Duodenal mucosa (tissue), 2 donors: ENCODE results near the gene MIDN.

Experiments used
- H3K27ac ChIP-seq: one replicate; pipeline ENCODE4 v1.7.0; 2013; ENCODE audit warnings: low read depth, low read length
- H3K27me3 ChIP-seq, 2 donors: one replicate each; pipeline ENCODE4 v1.7.0; 2013; ENCODE audit warnings: low read length in 2 of 2, control low read depth in 1 of 2; ENCODE audit not compliant: insufficient read depth in 2 of 2, control insufficient read depth in 1 of 2
- H3K36me3 ChIP-seq, 2 donors: one replicate each; pipeline ENCODE4 v1.7.0; 2013; ENCODE audit warnings: low read length in 2 of 2, control low read depth in 1 of 2; ENCODE audit not compliant: insufficient read depth in 2 of 2, control insufficient read depth in 1 of 2
- H3K4me1 ChIP-seq, 2 donors: one replicate each; pipeline ENCODE4 v1.7.0; 2013; ENCODE audit warnings: low read length in 2 of 2, control low read depth in 1 of 2; ENCODE audit not compliant: insufficient read depth in 2 of 2, control insufficient read depth in 1 of 2
- H3K4me3 ChIP-seq, 2 donors: one replicate each; pipeline ENCODE4 v1.7.0; 2013; ENCODE audit warnings: low read length in 2 of 2, low read depth in 1 of 2
- H3K9ac ChIP-seq, 2 donors: one replicate each; pipeline ENCODE4 v1.7.0; 2013; ENCODE audit warnings: low read length in 2 of 2, low read depth in 1 of 2
- H3K9me3 ChIP-seq, 2 donors: one replicate each; pipeline ENCODE4 v1.7.0; 2013; ENCODE audit warnings: low read length in 2 of 2, control low read depth in 1 of 2; ENCODE audit not compliant: control insufficient read depth in 1 of 2

Gene MIDN

DNA sequence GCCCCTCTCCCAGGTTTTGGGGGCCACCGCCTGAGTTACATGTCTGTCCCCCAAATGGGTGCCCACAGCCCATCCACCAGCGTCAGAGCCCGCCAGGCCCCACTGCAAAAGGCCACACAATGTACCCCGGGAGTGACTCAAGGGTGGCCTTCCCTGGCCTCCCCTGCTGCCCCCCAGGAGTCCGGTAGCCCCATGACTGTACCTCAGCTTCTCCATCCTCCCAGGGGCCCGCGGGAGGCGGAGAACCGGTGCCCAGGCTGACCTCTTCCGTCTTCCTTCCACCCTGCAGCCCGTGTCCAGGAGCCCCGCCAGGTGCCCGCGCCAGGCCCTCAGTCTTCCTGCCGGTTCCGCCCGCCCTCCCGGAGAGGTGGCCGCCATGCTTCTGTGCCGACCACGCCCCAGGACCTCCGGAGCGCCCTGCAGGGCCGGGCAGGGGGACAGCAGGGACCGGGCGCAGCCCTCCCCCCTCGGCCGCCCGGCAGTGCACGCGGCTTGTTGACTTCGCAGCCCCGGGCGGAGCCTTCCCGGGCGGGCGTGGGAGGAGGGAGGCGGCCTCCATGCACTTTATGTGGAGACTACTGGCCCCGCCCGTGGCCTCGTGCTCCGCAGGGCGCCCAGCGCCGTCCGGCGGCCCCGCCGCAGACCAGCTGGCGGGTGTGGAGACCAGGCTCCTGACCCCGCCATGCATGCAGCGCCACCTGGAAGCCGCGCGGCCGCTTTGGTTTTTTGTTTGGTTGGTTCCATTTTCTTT, 20.9 kb upstream of the MIDN start:
- Histone ChIP-seq H3K4me1 (peaks cover 0 to under 1% of the 10 kb centered on the region in 2 donors), H3K27me3 (peaks cover 0 to 3% of the 10 kb centered on the region in 2 donors), H3K27ac (no peak overlapping the region), H3K9me3 (no peaks in the 10 kb centered on the region), H3K4me3 (no peak overlapping the region), H3K36me3 (peaks cover 0 to 34% of the 10 kb centered on the region in 2 donors), H3K9ac (no peak overlapping the region)

DNA sequence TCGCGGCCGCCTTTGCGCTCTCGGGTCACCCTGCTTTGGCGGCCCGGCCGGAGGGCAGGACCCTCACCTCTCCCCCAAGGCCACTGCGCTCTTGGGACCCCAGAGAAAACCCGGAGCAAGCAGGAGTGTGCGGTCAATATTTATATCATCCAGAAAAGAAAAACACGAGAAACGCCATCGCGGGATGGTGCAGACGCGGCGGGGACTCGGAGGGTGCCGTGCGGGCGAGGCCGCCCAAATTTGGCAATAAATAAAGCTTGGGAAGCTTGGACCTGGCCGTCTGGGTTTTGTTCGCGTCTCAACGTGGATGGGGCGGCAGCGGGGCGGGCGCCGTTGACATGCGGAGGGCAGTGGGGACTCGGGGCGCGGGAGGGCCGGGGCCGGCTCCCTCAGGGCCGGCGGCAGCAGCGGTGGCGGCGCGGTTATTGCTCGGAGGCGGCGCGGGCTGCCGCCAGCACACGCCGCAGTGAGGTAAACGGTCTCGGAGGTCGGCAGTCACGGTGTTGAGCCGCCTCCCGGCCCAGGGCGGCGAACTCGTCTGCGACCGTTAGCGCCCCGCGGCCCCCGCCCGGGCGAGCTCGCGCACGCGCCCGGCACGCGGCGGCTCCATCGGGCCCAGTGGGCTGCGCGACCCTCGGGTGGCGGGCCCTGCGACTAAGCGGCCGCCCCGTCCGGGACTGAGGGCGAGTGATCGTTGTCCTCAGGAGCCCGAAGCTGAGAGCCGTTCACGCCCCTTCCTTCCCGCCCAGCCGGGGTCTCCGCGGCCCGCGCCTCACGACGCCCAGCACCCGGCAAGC, 20.0 kb upstream of the MIDN start:
- Histone ChIP-seq H3K27me3 (peaks cover 0 to 3% of the 10 kb centered on the region in 2 donors), H3K9ac (no peak overlapping the region), H3K36me3 (peaks cover 0 to 25% of the 10 kb centered on the region in 2 donors), H3K27ac (no peak overlapping the region), H3K4me3 (no peak overlapping the region), H3K4me1 (peaks cover 0 to 9% of the 10 kb centered on the region in 2 donors), H3K9me3 (no peaks in the 10 kb centered on the region)

DNA sequence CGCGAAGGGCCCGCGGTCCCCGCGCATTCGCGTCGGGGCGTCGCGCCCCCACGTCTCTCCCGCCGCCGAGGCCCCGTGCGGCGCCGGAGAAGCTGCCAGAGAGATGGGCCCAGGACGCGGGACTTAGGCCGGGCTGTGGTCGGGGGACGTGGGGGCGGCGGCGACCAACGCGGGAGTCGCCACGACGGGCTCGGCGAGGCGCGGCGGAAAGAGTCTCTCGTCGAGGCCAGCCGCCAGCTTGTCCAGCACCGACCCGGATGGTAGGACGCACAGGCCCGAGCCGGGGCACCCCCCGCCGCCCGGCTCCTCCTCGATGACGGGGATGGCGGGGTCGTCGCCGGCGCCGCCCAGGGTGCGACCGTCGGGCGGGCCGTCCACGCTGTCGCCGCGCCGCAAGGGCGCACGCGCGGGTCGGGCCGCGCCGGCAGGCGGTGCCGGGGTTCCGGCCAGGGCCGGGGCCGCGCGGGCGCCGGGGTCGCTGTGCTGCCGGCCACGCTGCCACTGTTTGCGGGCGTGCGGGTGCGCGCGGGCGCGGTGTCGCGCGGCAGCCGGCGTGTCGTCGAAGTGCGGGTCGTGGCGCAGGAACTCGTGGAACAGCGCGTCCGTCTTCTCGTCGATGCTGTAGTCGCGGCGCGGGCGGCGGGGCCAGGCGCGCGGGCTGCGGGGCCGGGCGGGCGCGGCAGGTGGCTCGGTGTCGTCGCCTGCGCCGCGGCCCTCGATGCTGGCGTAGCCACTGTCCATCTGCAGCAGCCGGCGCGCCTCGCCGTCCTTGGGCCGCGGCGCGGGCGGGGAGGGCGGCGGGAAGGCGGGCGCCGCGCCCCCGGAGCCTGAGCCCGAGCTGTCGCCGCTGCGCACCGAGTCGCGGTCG, 19.1 kb upstream of the MIDN start:
- H3K4me1 ChIP-seq = peaks cover 0 to 11% of the 10 kb centered on the region in 2 donors
- no peaks in the 10 kb centered on the region for H3K9me3 ChIP-seq
- peaks cover 2 to 10% of the 10 kb centered on the region in 2 donors for H3K27me3 ChIP-seq
- H3K4me3 ChIP-seq = no peak overlapping the region
- no peak overlapping the region for H3K27ac ChIP-seq
- no peak overlapping the region for H3K9ac ChIP-seq
- H3K36me3 ChIP-seq = peaks cover 0 to 21% of the 10 kb centered on the region in 2 donors

DNA sequence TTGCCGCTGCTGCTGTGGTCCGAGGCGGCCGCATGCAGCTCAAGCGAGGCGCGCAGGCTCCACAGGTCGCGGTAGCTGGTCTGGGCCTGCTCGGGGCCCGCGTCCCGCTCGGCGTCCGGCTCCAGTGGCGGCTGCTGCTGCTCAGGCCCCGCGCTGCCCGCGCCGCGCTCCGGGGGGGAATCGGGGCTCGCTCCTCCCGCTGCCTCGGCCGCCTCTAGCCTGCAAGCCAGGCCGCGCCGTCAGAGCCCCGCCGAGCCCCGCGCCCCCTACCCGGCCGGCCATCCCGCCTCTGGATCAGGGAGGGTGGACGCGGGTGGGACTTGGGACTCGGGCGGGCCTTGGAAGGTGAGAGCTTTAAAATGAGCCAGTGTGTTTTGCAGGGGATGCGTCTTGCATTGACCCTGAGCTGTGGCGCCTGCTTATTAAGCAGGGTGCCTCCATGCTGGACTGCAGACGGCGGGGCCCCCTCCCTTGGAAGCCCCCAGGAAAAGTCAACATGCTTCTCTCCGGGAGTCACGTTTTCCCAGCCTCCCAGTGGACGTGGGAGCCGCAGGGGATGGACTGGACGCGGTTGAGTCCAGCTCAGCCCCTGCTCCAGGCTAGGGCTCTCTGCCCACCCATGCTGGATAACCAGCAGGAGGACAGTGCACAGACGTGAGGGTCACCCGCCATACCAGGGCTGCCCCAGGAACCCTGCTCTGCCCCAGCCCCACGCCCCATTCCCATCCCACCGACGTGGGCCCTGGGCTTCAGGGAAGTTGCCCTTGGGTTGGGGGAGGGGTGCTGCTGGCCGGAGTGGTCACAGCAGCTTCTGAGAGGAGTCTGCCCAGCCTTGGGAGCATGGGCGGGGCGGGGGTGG, 18.2 kb upstream of the MIDN start:
- H3K36me3 ChIP-seq = peaks cover 0 to 14% of the 10 kb centered on the region in 2 donors
- no peak overlapping the region for H3K9ac ChIP-seq
- H3K4me3 ChIP-seq = no peak overlapping the region
- no peaks in the 10 kb centered on the region for H3K9me3 ChIP-seq
- no peak overlapping the region for H3K27ac ChIP-seq
- H3K4me1 ChIP-seq = peaks cover 0 to 18% of the 10 kb centered on the region in 2 donors
- H3K27me3 ChIP-seq = peaks cover 7 to 17% of the 10 kb centered on the region in 2 donors

DNA sequence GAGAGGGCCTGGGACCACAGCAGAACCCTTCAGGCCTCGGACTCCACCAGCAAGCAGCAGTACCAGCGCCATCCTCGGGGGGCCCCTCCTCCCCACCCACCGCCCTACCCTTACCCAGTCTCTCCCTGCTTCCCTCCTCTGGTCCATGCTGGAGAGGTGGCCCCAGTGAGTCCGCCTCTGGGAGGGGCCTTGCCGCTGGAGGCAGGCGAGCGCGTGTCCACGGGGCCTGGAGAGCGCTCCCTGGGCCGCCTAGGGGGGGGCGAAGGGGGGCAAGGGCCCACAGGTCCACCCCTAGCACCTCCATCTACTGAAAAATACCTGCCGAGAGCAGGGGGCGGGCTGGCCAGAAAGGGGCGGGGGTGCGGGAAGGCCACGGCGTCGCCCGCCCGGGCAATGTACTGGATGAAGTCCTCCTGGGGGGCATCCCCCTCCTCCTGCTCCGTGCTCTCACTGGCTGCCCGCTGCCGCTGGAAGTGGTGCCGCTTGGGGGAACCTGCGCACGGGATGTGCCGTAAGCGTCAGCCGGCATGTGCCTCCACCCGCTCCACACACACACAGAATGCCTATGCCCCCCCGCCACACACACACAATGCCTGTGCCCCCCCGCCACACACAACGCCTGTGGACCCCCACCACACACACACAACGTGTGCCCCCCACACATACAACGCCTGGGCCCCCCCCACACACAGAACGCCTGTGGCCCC, 17.4 kb upstream of the MIDN start:
- Histone ChIP-seq H3K27me3 (peaks cover 14 to 25% of the 10 kb centered on the region in 2 donors), H3K4me1 (peaks cover 0 to 18% of the 10 kb centered on the region in 2 donors), H3K9me3 (no peaks in the 10 kb centered on the region), H3K27ac (no peak overlapping the region), H3K9ac (no peak overlapping the region), H3K4me3 (no peak overlapping the region), H3K36me3 (peaks cover 0 to 9% of the 10 kb centered on the region in 2 donors)

DNA sequence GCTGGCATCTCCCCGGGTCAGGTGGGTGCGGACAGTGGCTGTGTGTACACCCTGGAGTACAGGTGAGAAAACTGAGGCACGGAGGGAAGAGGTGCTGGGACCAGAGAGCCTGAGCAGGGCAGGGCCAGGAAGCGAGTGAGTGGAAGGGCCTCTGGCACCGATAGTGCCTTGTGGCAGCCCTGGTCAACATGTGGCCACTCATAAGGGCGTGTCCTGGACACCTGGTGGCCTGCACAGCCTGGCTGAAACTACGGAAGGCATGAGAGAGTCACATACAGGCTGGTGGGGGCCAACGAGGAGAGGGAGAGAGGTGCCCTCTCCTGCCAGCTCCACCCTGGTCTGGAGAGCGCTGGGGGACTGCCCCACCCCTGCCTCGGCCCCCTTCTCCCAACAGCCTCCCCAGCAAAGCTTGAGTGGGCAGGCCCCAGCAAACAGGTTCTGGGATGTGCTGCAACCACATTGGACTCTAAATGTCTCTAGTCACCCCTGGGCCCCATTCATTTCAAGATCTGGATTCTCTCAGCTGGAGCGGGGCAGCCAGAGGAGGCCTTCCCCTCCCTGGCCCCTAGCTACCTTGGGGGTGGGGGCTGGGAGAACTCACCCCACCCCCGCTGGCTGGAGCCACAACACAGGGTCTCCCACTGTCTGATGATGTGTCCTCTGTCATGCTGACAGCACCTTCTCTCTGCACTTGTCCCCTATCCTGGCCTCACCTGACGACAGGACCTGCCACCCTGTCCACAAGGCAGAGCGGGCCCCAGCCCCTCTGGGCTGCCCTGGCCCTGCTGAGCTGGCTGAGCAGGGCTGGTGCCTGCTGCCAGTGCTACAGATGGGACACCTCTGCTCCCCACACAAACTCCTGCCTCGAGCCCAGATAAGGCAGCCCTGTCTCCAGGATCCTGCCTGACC, 16.4 kb upstream of the MIDN start:
- peaks cover 0 to 19% of the 10 kb centered on the region in 2 donors for H3K4me1 ChIP-seq
- no peaks in the 10 kb centered on the region for H3K9me3 ChIP-seq
- no peak overlapping the region for H3K9ac ChIP-seq
- no peak overlapping the region for H3K4me3 ChIP-seq
- H3K27me3 ChIP-seq = peaks cover 21 to 27% of the 10 kb centered on the region in 2 donors
- H3K36me3 ChIP-seq = no peaks in the 10 kb centered on the region
- no peak overlapping the region for H3K27ac ChIP-seq

DNA sequence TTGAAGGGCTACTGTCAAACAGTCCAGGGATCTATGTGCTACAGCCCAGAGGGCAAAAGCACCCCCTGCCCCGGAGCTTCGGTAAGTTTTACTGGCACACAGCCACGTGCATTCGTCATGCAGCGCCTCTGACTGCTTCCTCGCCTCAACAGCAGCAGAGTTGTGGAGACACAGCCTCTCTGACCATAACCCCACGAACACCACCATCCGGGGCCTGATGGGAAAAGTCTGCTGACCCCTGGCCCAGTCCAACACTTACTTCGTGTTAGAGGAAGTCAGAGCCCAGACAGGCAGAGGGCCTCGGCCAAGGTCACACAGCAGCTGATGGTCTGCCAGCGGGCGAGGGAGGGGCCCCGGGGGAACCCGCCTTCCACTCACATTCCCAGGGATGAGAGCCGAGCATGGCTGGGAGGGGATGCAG, 15.7 kb upstream of the MIDN start:
- H3K9me3 ChIP-seq = no peaks in the 10 kb centered on the region
- H3K9ac ChIP-seq = no peak overlapping the region
- H3K4me3 ChIP-seq = no peak overlapping the region
- H3K36me3 ChIP-seq = no peaks in the 10 kb centered on the region
- peaks cover 0 to 24% of the 10 kb centered on the region in 2 donors for H3K4me1 ChIP-seq
- H3K27me3 ChIP-seq = peaks cover 27 to 31% of the 10 kb centered on the region in 2 donors
- H3K27ac ChIP-seq = no peak overlapping the region

DNA sequence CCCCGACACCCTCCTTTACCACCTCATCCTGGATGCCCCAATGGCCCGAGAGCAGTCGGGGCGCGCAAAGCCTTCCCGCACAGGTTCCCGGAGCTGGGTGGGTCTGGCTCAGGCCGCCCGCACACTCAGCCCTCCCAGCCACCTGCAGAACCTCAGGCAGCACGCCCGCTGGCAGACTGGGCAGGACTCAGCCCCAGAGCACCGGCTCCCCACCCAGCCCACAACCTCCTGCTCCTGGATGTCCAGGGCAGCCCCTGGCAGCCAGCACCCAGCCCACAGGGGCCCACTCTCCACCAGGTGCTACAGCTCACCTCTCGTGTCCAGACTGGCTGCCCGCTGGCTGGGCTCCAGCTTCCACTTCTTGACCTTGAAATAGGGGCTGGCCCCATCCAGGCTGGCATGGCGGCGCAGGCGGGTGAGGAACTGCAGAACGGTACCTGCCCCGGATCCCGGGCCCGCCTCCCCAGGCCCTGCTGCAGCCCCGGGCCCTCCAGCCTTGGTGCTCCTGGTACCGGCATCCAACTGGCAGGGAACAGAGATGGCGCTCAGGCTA, 15.2 kb upstream of the MIDN start:
- H3K4me3 ChIP-seq = no peak overlapping the region
- H3K4me1 ChIP-seq = peaks cover 0 to 25% of the 10 kb centered on the region in 2 donors
- no peaks in the 10 kb centered on the region for H3K9me3 ChIP-seq
- peaks cover 27 to 31% of the 10 kb centered on the region in 2 donors for H3K27me3 ChIP-seq
- H3K9ac ChIP-seq = no peak overlapping the region
- no peak overlapping the region for H3K27ac ChIP-seq
- H3K36me3 ChIP-seq = no peaks in the 10 kb centered on the region
